ENCODE measurements around the gene HSPA1A. TPM values are rescaled to one million over a fixed set of nuclear protein-coding genes. Genes with fewer than 3 reads are reported as not detected.

Gene HSPA1A
- total and polyA plus RNA-seq, 9 of the 15 experiments (the other 6 are each of a cell fraction or from before 2014, with no cell fraction given), result 2.2 to 273 (median 107) TPM

GRCh38 chr6:31822036-31822821 lies 6.9 kb downstream of the HSPA1A start (continued):
- TF ChIP-seq PCBP2 (IDR thresholded peaks at IDR 0.05; ENCODE audit: low read depth, low read length, poor library complexity, severe bottlenecking) (no peak), NFATC3 (IDR thresholded peaks at IDR 0.05) (no peak), HDAC2 (IDR thresholded peaks at IDR 0.05) (peak; percentile 41; the same call in 1 of the 2 replicates), DDX20 (tag; IDR thresholded peaks at IDR 0.05; ENCODE audit: low read depth) (no peak), KAT2B (IDR thresholded peaks at IDR 0.05; ENCODE audit: low read depth, low read length) (no peak), EHMT2 (IDR thresholded peaks at IDR 0.05) (peak; percentile 77; the same call in 1 of the 2 replicates), PTTG1 (tag; IDR thresholded peaks at IDR 0.05; ENCODE audit: low read depth) (peak; percentile 50; the same call in 1 of the 2 replicates), MTA1 (IDR thresholded peaks at IDR 0.05; ENCODE audit: borderline replicate concordance) (peak; percentile 75; the same call in 1 of the 2 replicates), CBFA2T2 (conservative IDR thresholded peaks at IDR 0.05) (no peak), TEAD1 (CRISPR knock-in tag; IDR thresholded peaks at IDR 0.05) (peak; percentile 66 to 79; a peak in 3 of 4 replicates), KAT8 (IDR thresholded peaks at IDR 0.05; ENCODE audit: low read depth) (no peak), TCF3 (CRISPR knock-in tag; IDR thresholded peaks at IDR 0.05) (no peak; the same call in 1 of the 2 replicates), HLTF (IDR thresholded peaks at IDR 0.05) (no peak), ZBTB17 (CRISPR knock-in tag; IDR thresholded peaks at IDR 0.05) (no peak; the same call in 1 of the 2 replicates), SIN3A (IDR thresholded peaks at IDR 0.05; ENCODE audit: borderline replicate concordance in 2 of 2, control insufficient read depth in 1 of 2, low read depth in 2 of 2, low read length in 2 of 2) (peak in 1 of 2 experiments; percentile 39; a peak in 1 of 4 replicates), CTBP1 (IDR thresholded peaks at IDR 0.05; ENCODE audit: borderline replicate concordance) (no peak), HBP1 (CRISPR knock-in tag; IDR thresholded peaks at IDR 0.05) (peak; percentile 83; the same call in 1 of the 2 replicates), TFAP4 (CRISPR knock-in tag; IDR thresholded peaks at IDR 0.05; ENCODE audit: borderline replicate concordance) (peak; percentile 61; the same call in 1 of the 2 replicates), SRSF7 (optimal IDR thresholded peaks at IDR 0.05; ENCODE audit: low read depth, low read length) (no peak), PURB (CRISPR knock-in tag; IDR thresholded peaks at IDR 0.05; ENCODE audit: low read depth) (no peak), ZNF124 (CRISPR knock-in tag; IDR thresholded peaks at IDR 0.05) (no peak), POLR2A (conservative IDR thresholded peaks at IDR 0.05) (peak; percentile 91), PTRF (tag; IDR thresholded peaks at IDR 0.05) (no peak)
